Hair follicular keratinocyte (primary cell): ENCODE measurements around the gene ISM1. TPM values are rescaled to one million over a fixed set of nuclear protein-coding genes. Genes with fewer than 3 reads are reported as not detected.

Experiments
- total RNA-seq: library from RNA; depleted of rRNA; stranded (reverse); fragments of >200 nt; gene quantifications from 2 replicates; pipeline ENCODE4 v1.2.3, GENCODE V29; 2015

Gene ISM1
- 1.0 and 4.4 TPM in 2 replicates for total RNA-seq

GRCh38 chr20:13220904-13221297 lies at the start of gene ISM1:
TSS of gene ISM1 (plus strand) at chr20:13221274. CDS start at chr20:13221777, 503 bp downstream.

Other genes starting within 250 kb of the ISM1 start
- 8.7 and 10.9 TPM in 2 replicates for gene SPTLC3, start 212.3 kb upstream of the ISM1 start, total RNA-seq